Panc1 (cell line): ENCODE data around the gene ADIRF.

Experiments
- CTCF ChIP-seq: fragments of 450-650 bp; IDR thresholded peaks from 2 replicates; pipeline ENCODE4 v1.5.1; 2017; ENCODE audit warnings: mild to moderate bottlenecking
- POLR2AphosphoS5 ChIP-seq: IDR thresholded peaks from 2 replicates; pipeline ENCODE4 v1.6.1; 2012; ENCODE audit warnings: mild to moderate bottlenecking, low read depth, low read length, moderate library complexity
- REST ChIP-seq, 2 experiments: IDR thresholded peaks; 2 replicates each; pipeline ENCODE4 v1.6.1; 2011 to 2012; ENCODE audit warnings: low read depth in 2 of 2, control low read depth in 1 of 2, low read length in 1 of 2, mild to moderate bottlenecking in 1 of 2, moderate library complexity in 1 of 2; ENCODE audit not compliant: insufficient read depth in 1 of 2
- SIN3A ChIP-seq: IDR thresholded peaks from 2 replicates; pipeline ENCODE4 v1.6.1; 2012; ENCODE audit warnings: low read depth, mild to moderate bottlenecking, low read length, moderate library complexity, borderline replicate concordance; ENCODE audit not compliant: insufficient read depth
- TCF7L2 ChIP-seq: IDR thresholded peaks from 2 replicates; pipeline ENCODE4 v1.6.1; 2011; ENCODE audit warnings: mild to moderate bottlenecking, low read depth, low read length, inconsistent platforms

DNA sequence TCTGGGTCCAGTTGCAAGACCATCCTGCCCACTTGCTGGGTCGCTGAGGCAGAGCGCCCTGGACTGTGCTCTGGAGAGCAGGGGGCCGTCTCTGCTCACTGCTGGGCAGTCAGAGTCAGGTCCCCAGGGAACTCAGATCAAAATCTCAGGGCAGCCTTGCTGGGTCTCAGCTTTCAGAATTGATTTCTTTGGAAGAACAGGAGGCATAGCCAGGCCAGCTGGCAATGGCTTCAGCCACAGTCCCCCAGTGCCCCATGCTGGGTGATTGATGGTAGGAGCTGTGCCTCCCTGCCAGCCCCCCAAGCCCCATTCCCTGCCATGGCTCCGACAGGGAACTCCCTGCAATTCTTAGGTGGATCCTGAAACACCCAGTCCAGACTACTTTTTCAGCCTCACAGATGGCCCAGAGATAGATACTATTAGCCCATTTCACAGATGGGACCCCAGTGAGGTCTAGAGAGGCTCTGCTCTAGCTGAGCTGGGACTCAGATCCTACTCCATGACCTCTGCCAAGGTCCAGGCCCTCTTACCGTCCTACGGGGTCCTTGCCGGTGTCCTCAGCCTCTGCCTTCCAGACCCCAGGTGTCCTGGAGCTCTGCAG, 11.3 kb upstream of the ADIRF start:
- no peak for TF ChIP-seq CTCF
- TF ChIP-seq REST (IDR thresholded peaks at IDR 0.05; ENCODE audit: insufficient read depth in 1 of 2, low read depth in 2 of 2, low read length in 1 of 2), result no peak
- no peak for TF ChIP-seq TCF7L2
- TF ChIP-seq POLR2AphosphoS5, result no peak
- TF ChIP-seq SIN3A, result no peak
